ENCODE results near the gene CBX4.

Gene CBX4

GRCh38 chr17:79826204-79826680, 13.0 kb downstream of the CBX4 start:
- no peak for DNase-seq

- DNase-seq: no peak
Measured at GRCh38 chr17:79825580-79825921, 13.7 kb downstream of the CBX4 start.

GRCh38 chr17:79824893-79825579, 14.2 kb downstream of the CBX4 start:
- DNase-seq: no peak

- DNase-seq: no peak
Measured at GRCh38 chr17:79824234-79824633, 15.0 kb downstream of the CBX4 start.

- no peak for DNase-seq
Measured at GRCh38 chr17:79822583-79823124, 16.6 kb downstream of the CBX4 start.

- no peak for DNase-seq
Measured at GRCh38 chr17:79821331-79822095, 17.7 kb downstream of the CBX4 start.

GRCh38 chr17:79820959-79821330, 18.3 kb downstream of the CBX4 start:
- no peak for DNase-seq

- no peak for DNase-seq
Measured at GRCh38 chr17:79819534-79820276, 19.5 kb downstream of the CBX4 start.

- DNase-seq: no peak
Measured at GRCh38 chr17:79819085-79819484, 20.2 kb downstream of the CBX4 start.

GRCh38 chr17:79818026-79818758, 21.0 kb downstream of the CBX4 start:
- DNase-seq: no peak

GRCh38 chr17:79815836-79816461, 23.3 kb downstream of the CBX4 start:
- DNase-seq: no peak

- no peak for DNase-seq
Measured at GRCh38 chr17:79814974-79815835, 24.0 kb downstream of the CBX4 start.

GRCh38 chr17:79814127-79814973, 24.9 kb downstream of the CBX4 start:
- no peak for DNase-seq

- no peak for DNase-seq
Measured at GRCh38 chr17:79813297-79814126, 25.7 kb downstream of the CBX4 start.

- no peak for DNase-seq
Measured at GRCh38 chr17:79812353-79813258, 26.6 kb downstream of the CBX4 start.

GRCh38 chr17:79811868-79812352, 27.3 kb downstream of the CBX4 start:
- no peak for DNase-seq

GRCh38 chr17:79811011-79811867, 28.0 kb downstream of the CBX4 start:
- peak; percentile 50 for DNase-seq
